ENCODE measurements around the gene LSM10.

The LSM10 gene

GRCh38 chr1:36377791-36378492, 19.8 kb downstream of the LSM10 start:
- Histone ChIP-seq H3K27me3 (no peaks in the 10 kb centered on the region), H3K4me1 (peaks cover 0 to 83% (median 58%) of the 10 kb centered on the region in 4 donors), H3K36me3 (no peaks in the 10 kb centered on the region), H3K4me3 (no peak overlapping the region), H3K27ac (peak overlapping the region; percentile 17 to 90), H3K9me3 (no peaks in the 10 kb centered on the region)
- DNase-seq: no peak
- intact Hi-C loops (cut with DNase I; ENCODE audit: low total_unique reads): no loop called here
- TF ChIP-seq CTCF (IDR thresholded peaks at IDR 0.05): no peak

GRCh38 chr1:36372617-36373016, 25.1 kb downstream of the LSM10 start:
- no peak for TF ChIP-seq CTCF (IDR thresholded peaks at IDR 0.05)
- H3K27ac ChIP-seq: peak overlapping the region; percentile 79 to 87
- H3K4me3 ChIP-seq: no peak overlapping the region
- peaks cover 0 to 2% (median 0%) of the 10 kb centered on the region in 3 donors for H3K36me3 ChIP-seq
- DNase-seq: no peak
- H3K27me3 ChIP-seq: no peaks in the 10 kb centered on the region
- no peaks in the 10 kb centered on the region for H3K9me3 ChIP-seq
- intact Hi-C loops (cut with DNase I; ENCODE audit: low total_unique reads): no loop called here
- H3K4me1 ChIP-seq: peaks cover 0 to 64% (median 42%) of the 10 kb centered on the region in 4 donors

GRCh38 chr1:36369061-36369861, 28.4 kb downstream of the LSM10 start:
- Histone ChIP-seq H3K36me3 (peaks cover 0 to 10% (median 0%) of the 10 kb centered on the region in 3 donors), H3K27me3 (no peaks in the 10 kb centered on the region), H3K4me3 (no peak overlapping the region), H3K4me1 (peaks cover 0 to 65% (median 40%) of the 10 kb centered on the region in 4 donors), H3K27ac (peak overlapping the region; percentile 0 to 12), H3K9me3 (no peaks in the 10 kb centered on the region)
- peak; percentile 77 to 83 for DNase-seq
- intact Hi-C loops (cut with DNase I; ENCODE audit: low total_unique reads): no loop called here
- peak; percentile 93 to 94 for TF ChIP-seq CTCF (IDR thresholded peaks at IDR 0.05)

- H3K27me3 ChIP-seq: no peaks in the 10 kb centered on the region
- peaks cover 0 to 50% (median 25%) of the 10 kb centered on the region in 4 donors for H3K4me1 ChIP-seq
- no peak overlapping the region for H3K27ac ChIP-seq
- intact Hi-C loops (cut with DNase I; ENCODE audit: low total_unique reads): no loop called here
- DNase-seq: no peak
- no peak for TF ChIP-seq CTCF (IDR thresholded peaks at IDR 0.05)
- H3K9me3 ChIP-seq: no peaks in the 10 kb centered on the region
- peaks cover 3 to 14% (median 4%) of the 10 kb centered on the region in 3 donors for H3K36me3 ChIP-seq
- H3K4me3 ChIP-seq: no peak overlapping the region
Measured at GRCh38 chr1:36367798-36368197, 29.9 kb downstream of the LSM10 start.

- intact Hi-C loops (cut with DNase I; ENCODE audit: low total_unique reads): no loop called here
- H3K4me1 ChIP-seq: peaks cover 0 to 44% (median 21%) of the 10 kb centered on the region in 4 donors
Measured at GRCh38 chr1:36367066-36367465, 30.6 kb downstream of the LSM10 start.

More at GRCh38 chr1:36367066-36367465, 30.6 kb downstream of the LSM10 start:
- Histone ChIP-seq H3K36me3 (peaks cover 10 to 21% (median 11%) of the 10 kb centered on the region in 3 donors), H3K9me3 (no peaks in the 10 kb centered on the region), H3K27me3 (no peaks in the 10 kb centered on the region), H3K4me3 (no peak overlapping the region), H3K27ac (no peak overlapping the region)
- no peak for DNase-seq
- no peak for TF ChIP-seq CTCF (IDR thresholded peaks at IDR 0.05)
